H1 (cell line): ENCODE results near the gene JAK2. TPM values are rescaled to one million over a fixed set of nuclear protein-coding genes. Genes with fewer than 3 reads are reported as not detected.

Experiments
- ASH2L ChIP-seq: fragments of 200-600, 300-600 bp; sonication (generic); IDR thresholded peaks from one replicate; pipeline ENCODE4 v1.7.1; 2017; ENCODE audit warnings: low read length
- ATF3 ChIP-seq: IDR thresholded peaks from 2 replicates; pipeline ENCODE4 v1.6.1; 2011; ENCODE audit warnings: low read depth, mild to moderate bottlenecking, low read length; ENCODE audit not compliant: insufficient read depth
- CREB1 ChIP-seq: IDR thresholded peaks from 2 replicates; pipeline ENCODE4 v1.6.1; 2012; ENCODE audit warnings: inconsistent platforms
- CTBP2 ChIP-seq: IDR thresholded peaks from 2 replicates; pipeline ENCODE4 v1.7.0; 2011; ENCODE audit warnings: borderline replicate concordance, mild to moderate bottlenecking, moderate library complexity, mixed read lengths, low read length; ENCODE audit not compliant: insufficient read depth, insufficient read length
- EGR1 ChIP-seq: IDR thresholded peaks from 2 replicates; pipeline ENCODE4 v1.6.1; 2011; ENCODE audit warnings: low read depth, low read length, borderline replicate concordance
- EP300 ChIP-seq, 2 experiments: IDR thresholded peaks; 1 replicate in 1 of 2; 2 replicates in 1 of 2; pipeline ENCODE4 v1.6.1; 2011 to 2012; ENCODE audit warnings: low read depth in 2 of 2, low read length in 2 of 2, mild to moderate bottlenecking in 2 of 2, borderline replicate concordance in 1 of 2, inconsistent platforms in 1 of 2, moderate library complexity in 1 of 2
- FOSL1 ChIP-seq: IDR thresholded peaks from 2 replicates; pipeline ENCODE4 v1.6.1; 2011; ENCODE audit warnings: mild to moderate bottlenecking, low read depth, low read length, moderate library complexity; ENCODE audit not compliant: insufficient read depth
- GTF2F1 ChIP-seq: IDR thresholded peaks from 2 replicates; pipeline ENCODE4 v1.6.1; 2012; ENCODE audit warnings: low read depth, low read length, improper control_type of control experiment, borderline replicate concordance
- HDAC2 ChIP-seq, 2 experiments: fragments of 300-600 bp in 1 of 2; sonication (generic) in 1 of 2; IDR thresholded peaks; 2 replicates each; pipeline ENCODE4 v1.6.1; 2011 to 2012; ENCODE audit warnings: low read depth in 2 of 2, low read length in 2 of 2, mild to moderate bottlenecking in 2 of 2, moderate library complexity in 2 of 2, borderline replicate concordance in 1 of 2, inconsistent platforms in 1 of 2
- JUN ChIP-seq: IDR thresholded peaks from 2 replicates; pipeline ENCODE4 v1.6.1; 2011; ENCODE audit warnings: low read depth, mild to moderate bottlenecking, improper control_type of control experiment, low read length
- JUND ChIP-seq: IDR thresholded peaks from 2 replicates; pipeline ENCODE4 v1.6.1; 2011; ENCODE audit warnings: mild to moderate bottlenecking, improper control_type of control experiment, low read length
- KDM1A ChIP-seq: fragments of 200-600, 300-600 bp; sonication (generic); IDR thresholded peaks from 2 replicates; pipeline ENCODE4 v1.7.1; 2016; ENCODE audit warnings: mild to moderate bottlenecking, low read length, borderline replicate concordance
- KDM5A ChIP-seq: fragments of 200-600 bp; IDR thresholded peaks from 2 replicates; pipeline ENCODE4 v1.7.1; 2012; ENCODE audit warnings: mild to moderate bottlenecking, low read length, inconsistent platforms, mixed read lengths
- MAFK ChIP-seq: IDR thresholded peaks from 2 replicates; pipeline ENCODE4 v1.6.1; 2012; ENCODE audit warnings: low read depth, mild to moderate bottlenecking, improper control_type of control experiment, low read length
- MAX ChIP-seq: IDR thresholded peaks from 2 replicates; pipeline ENCODE4 v1.6.1; 2012; ENCODE audit warnings: inconsistent platforms
- NRF1 ChIP-seq: IDR thresholded peaks from 2 replicates; pipeline ENCODE4 v1.6.1; 2011; ENCODE audit warnings: mild to moderate bottlenecking, low read depth, low read length, improper control_type of control experiment
- PHF8 ChIP-seq: fragments of 200-600 bp; sonication (generic); conservative IDR thresholded peaks from 2 replicates; pipeline ENCODE4 v1.7.1; 2012; ENCODE audit warnings: low read depth, mild to moderate bottlenecking, inconsistent platforms, low read length, moderate library complexity
- POLR2AphosphoS5 ChIP-seq: IDR thresholded peaks from 2 replicates; pipeline ENCODE4 v1.6.1; 2011; ENCODE audit warnings: low read depth, low read length
- RBBP5 ChIP-seq: IDR thresholded peaks from 2 replicates; pipeline ENCODE4 v1.7.1; 2012; ENCODE audit warnings: low read depth, mild to moderate bottlenecking, inconsistent platforms, low read length, moderate library complexity, borderline replicate concordance
- SIX5 ChIP-seq: IDR thresholded peaks from 2 replicates; pipeline ENCODE4 v1.6.1; 2011; ENCODE audit warnings: mild to moderate bottlenecking, low read depth, low read length
- SP4 ChIP-seq: IDR thresholded peaks from 2 replicates; pipeline ENCODE4 v1.6.1; 2012; ENCODE audit warnings: low read length, inconsistent platforms
- TAF1 ChIP-seq: IDR thresholded peaks from 2 replicates; pipeline ENCODE4 v1.6.1; 2011; ENCODE audit warnings: mild to moderate bottlenecking, low read depth, low read length
- TAF7 ChIP-seq: optimal IDR thresholded peaks from 2 replicates; pipeline ENCODE3; 2011; ENCODE audit warnings: low read depth, mild to moderate bottlenecking, inconsistent platforms, low read length, moderate library complexity, borderline replicate concordance
- TBP ChIP-seq: IDR thresholded peaks from 2 replicates; pipeline ENCODE4 v1.6.1; 2011; ENCODE audit warnings: low read depth, low read length, improper control_type of control experiment
- polyA plus RNA-seq, 7 experiments: library from polyadenylated mRNA; depleted of rRNA in 3 of 7; stranded (reverse) in 5 of 7; unstranded in 2 of 7; fragments of >200 nt in 5 of 7; fragments of 200-250 nt in 2 of 7; gene quantifications; 1 replicate in 5 of 7; 2 replicates in 1 of 7; 4 replicates in 1 of 7; pipeline versions ENCODE4 v1.2.1 to v1.2.3, GENCODE V29; 2011 to 2013; ENCODE audit warnings: missing spikeins in 2 of 7, mixed read lengths in 2 of 7
- total RNA-seq: library from RNA; stranded (reverse); fragmentation: NEBNext Ultra II Directional; extraction: Animal tissue kit (Norgen Biotek cat#: 25700); gene quantifications from 2 replicates; pipeline ENCODE4 v1.2.1, GENCODE V29; 2021

Gene JAK2
- total and polyA plus RNA-seq, 2 of the 8 experiments (the other 6 are each of a cell fraction or from before 2014, with no cell fraction given), result 0.50 to 2.1 TPM

- peak; percentile 53; the same call in 1 of the 2 replicates for TF ChIP-seq MAX
- TF ChIP-seq JUND, result peak; percentile 87
- peak; percentile 58; the same call in 1 of the 2 replicates for TF ChIP-seq CREB1
- TF ChIP-seq ATF3, result no peak
- TF ChIP-seq SIX5, result no peak
- TF ChIP-seq HDAC2 (IDR thresholded peaks at IDR 0.05; ENCODE audit: borderline replicate concordance in 1 of 2, low read depth in 2 of 2, low read length in 2 of 2), result peak in 1 of 2 experiments; percentile 39; a peak in 1 of 4 replicates
- no peak for TF ChIP-seq EP300 (IDR thresholded peaks at IDR 0.05; ENCODE audit: borderline replicate concordance in 1 of 2, low read depth in 2 of 2, low read length in 2 of 2)
- TF ChIP-seq KDM1A, result no peak
- no peak for TF ChIP-seq CTBP2
- TF ChIP-seq EGR1, result no peak
- peak; percentile 28; the same call in 1 of the 2 replicates for TF ChIP-seq GTF2F1
- TF ChIP-seq TAF7, result peak; percentile 69
- TF ChIP-seq SP4, result no peak
- no peak for TF ChIP-seq RBBP5
- TF ChIP-seq MAFK, result no peak
- TF ChIP-seq NRF1, result peak; percentile 46
- TF ChIP-seq PHF8, result peak; percentile 80
- TF ChIP-seq ASH2L, result peak; percentile 93
- TF ChIP-seq TBP, result peak; percentile 68; the same call in 1 of the 2 replicates
- TF ChIP-seq JUN, result no peak
- peak; percentile 51 for TF ChIP-seq POLR2AphosphoS5
- TF ChIP-seq TAF1, result peak; percentile 64
- no peak for TF ChIP-seq FOSL1
- TF ChIP-seq KDM5A, result no peak
These were observed at the start of gene JAK2 (continued) for GRCh38 chr9:4984621-4985385.
